Loucy (cell line): ENCODE measurements around the gene NIN.

Experiments used
- H2AFZ ChIP-seq: fragments of 200-600 bp; sonication (generic); 2 replicates; pipeline ENCODE4 v1.6.0; 2016; ENCODE audit warnings: antibody characterized with exemption, mild to moderate bottlenecking, low read length, moderate library complexity
- H3F3A ChIP-seq: fragments of 200-600 bp; 2 replicates; pipeline ENCODE4 v1.6.0; 2016; ENCODE audit warnings: antibody characterized with exemption, low read depth, mild to moderate bottlenecking
- H3K27me3 ChIP-seq: fragments of 200-600 bp; sonication (generic); 2 replicates; pipeline ENCODE4 v1.6.1; 2014; ENCODE audit warnings: low read length, mild to moderate bottlenecking; ENCODE audit not compliant: insufficient read depth, poor library complexity, severe bottlenecking
- H3K36me3 ChIP-seq: fragments of 200-600 bp; sonication (generic); 2 replicates; pipeline ENCODE4 v1.6.1; 2016; ENCODE audit warnings: low read length; ENCODE audit not compliant: insufficient read depth
- H3K4me1 ChIP-seq: fragments of 200-600 bp; sonication (generic); 2 replicates; pipeline ENCODE4 v1.5.1; 2014; ENCODE audit warnings: low read length, mild to moderate bottlenecking; ENCODE audit not compliant: insufficient read depth, poor library complexity, severe bottlenecking
- H3K4me2 ChIP-seq: fragments of 200-600 bp; sonication (generic); 2 replicates; pipeline ENCODE4 v1.6.0; 2014; ENCODE audit warnings: antibody characterized with exemption, low read length, low read depth, mild to moderate bottlenecking; ENCODE audit not compliant: poor library complexity, severe bottlenecking
- H3K4me3 ChIP-seq: fragments of 200-600 bp; sonication (generic); 2 replicates; pipeline ENCODE4 v1.5.1; 2014; ENCODE audit warnings: low read length, mild to moderate bottlenecking, mixed read lengths; ENCODE audit not compliant: poor library complexity, severe bottlenecking
- H3K79me2 ChIP-seq: fragments of 200-600 bp; sonication (generic); 2 replicates; pipeline ENCODE4 v1.6.1; 2014; ENCODE audit warnings: low read length; ENCODE audit not compliant: insufficient read depth
- H3K9ac ChIP-seq: fragments of 200-600 bp; sonication (generic); 2 replicates; pipeline ENCODE4 v1.6.0; 2014; ENCODE audit warnings: mild to moderate bottlenecking, low read depth, low read length, moderate library complexity; ENCODE audit not compliant: poor library complexity, severe bottlenecking
- H3K9me2 ChIP-seq: fragments of 200-600 bp; sonication (generic); replicated peaks from 2 replicates; pipeline ENCODE4 v1.6.1; 2016; ENCODE audit warnings: low read depth, low read length, mixed read lengths
- H3K9me3 ChIP-seq: fragments of 200-600 bp; sonication (generic); 2 replicates; pipeline ENCODE4 v1.6.1; 2014; ENCODE audit warnings: mild to moderate bottlenecking, antibody characterized with exemption, low read length, low read depth; ENCODE audit not compliant: insufficient read depth
- H4K20me1 ChIP-seq: fragments of 200-600 bp; sonication (generic); 2 replicates; pipeline ENCODE4 v1.6.0; 2014; ENCODE audit warnings: antibody characterized with exemption, low read length, mild to moderate bottlenecking; ENCODE audit not compliant: insufficient read depth, poor library complexity, severe bottlenecking
- EZH2phosphoT487 ChIP-seq: fragments of 200-600 bp; IDR thresholded peaks from 2 replicates; pipeline ENCODE4 v1.6.1; 2018; ENCODE audit warnings: antibody characterized with exemption, mild to moderate bottlenecking, moderate library complexity, borderline replicate concordance
- TF ChIP-seq, protein P1 (sequence below): fragments of 200-600 bp; sonication (generic); conservative IDR thresholded peaks from 2 replicates; pipeline ENCODE4 v1.5.1; 2014; ENCODE audit warnings: mild to moderate bottlenecking, antibody characterized with exemption, low read length

The NIN gene

GRCh38 chr14:50670196-50670865 is 160.6 kb downstream of the NIN start:
- H3K27me3 ChIP-seq, result no peaks in the 10 kb centered on the region
- H3K9me3 ChIP-seq, result no peaks in the 10 kb centered on the region
- H3K4me1 ChIP-seq, result peaks cover 32% of the 10 kb centered on the region
- TF ChIP-seq, protein P1, sequence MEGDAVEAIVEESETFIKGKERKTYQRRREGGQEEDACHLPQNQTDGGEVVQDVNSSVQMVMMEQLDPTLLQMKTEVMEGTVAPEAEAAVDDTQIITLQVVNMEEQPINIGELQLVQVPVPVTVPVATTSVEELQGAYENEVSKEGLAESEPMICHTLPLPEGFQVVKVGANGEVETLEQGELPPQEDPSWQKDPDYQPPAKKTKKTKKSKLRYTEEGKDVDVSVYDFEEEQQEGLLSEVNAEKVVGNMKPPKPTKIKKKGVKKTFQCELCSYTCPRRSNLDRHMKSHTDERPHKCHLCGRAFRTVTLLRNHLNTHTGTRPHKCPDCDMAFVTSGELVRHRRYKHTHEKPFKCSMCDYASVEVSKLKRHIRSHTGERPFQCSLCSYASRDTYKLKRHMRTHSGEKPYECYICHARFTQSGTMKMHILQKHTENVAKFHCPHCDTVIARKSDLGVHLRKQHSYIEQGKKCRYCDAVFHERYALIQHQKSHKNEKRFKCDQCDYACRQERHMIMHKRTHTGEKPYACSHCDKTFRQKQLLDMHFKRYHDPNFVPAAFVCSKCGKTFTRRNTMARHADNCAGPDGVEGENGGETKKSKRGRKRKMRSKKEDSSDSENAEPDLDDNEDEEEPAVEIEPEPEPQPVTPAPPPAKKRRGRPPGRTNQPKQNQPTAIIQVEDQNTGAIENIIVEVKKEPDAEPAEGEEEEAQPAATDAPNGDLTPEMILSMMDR, result no peak
- TF ChIP-seq EZH2phosphoT487, result no peak
- peaks cover 6% of the 10 kb centered on the region; the same call in 1 of the 2 replicates for H3F3A ChIP-seq
- no peak overlapping the region for H3K9ac ChIP-seq
- H3K4me2 ChIP-seq, result no peak overlapping the region
- H4K20me1 ChIP-seq, result peaks cover 9% of the 10 kb centered on the region
- H3K79me2 ChIP-seq, result peaks cover 24% of the 10 kb centered on the region
- no peak overlapping the region for H2AFZ ChIP-seq
- H3K9me2 ChIP-seq, result no peaks in the 10 kb centered on the region
- H3K4me3 ChIP-seq, result no peak overlapping the region
- H3K36me3 ChIP-seq, result no peaks in the 10 kb centered on the region
